ENCODE data around the gene FECH.

GRCh38 chr18:57627488-57627887 is 41.0 kb upstream of the FECH start:
- no peak for TF ChIP-seq CTCF (IDR thresholded peaks at IDR 0.05)
- TF ChIP-seq EZH2 (IDR thresholded peaks at IDR 0.05; ENCODE audit: borderline replicate concordance, insufficient read depth, low read depth, low read length, poor library complexity, severe bottlenecking) = no peak

Data from B cell (primary cell).